ENCODE results near the gene RAD23A. TPM values are rescaled to one million over a fixed set of nuclear protein-coding genes. Genes with fewer than 3 reads are reported as not detected.
"Not testable (repeated sequence)": the region's sequence is repeated elsewhere in the genome, so short reads cannot be mapped to it uniquely, and the experiment has no call there.

The RAD23A gene
- total RNA-seq, 4 donors from 2014 or later = 101 to 128 (median 105) TPM

DNA sequence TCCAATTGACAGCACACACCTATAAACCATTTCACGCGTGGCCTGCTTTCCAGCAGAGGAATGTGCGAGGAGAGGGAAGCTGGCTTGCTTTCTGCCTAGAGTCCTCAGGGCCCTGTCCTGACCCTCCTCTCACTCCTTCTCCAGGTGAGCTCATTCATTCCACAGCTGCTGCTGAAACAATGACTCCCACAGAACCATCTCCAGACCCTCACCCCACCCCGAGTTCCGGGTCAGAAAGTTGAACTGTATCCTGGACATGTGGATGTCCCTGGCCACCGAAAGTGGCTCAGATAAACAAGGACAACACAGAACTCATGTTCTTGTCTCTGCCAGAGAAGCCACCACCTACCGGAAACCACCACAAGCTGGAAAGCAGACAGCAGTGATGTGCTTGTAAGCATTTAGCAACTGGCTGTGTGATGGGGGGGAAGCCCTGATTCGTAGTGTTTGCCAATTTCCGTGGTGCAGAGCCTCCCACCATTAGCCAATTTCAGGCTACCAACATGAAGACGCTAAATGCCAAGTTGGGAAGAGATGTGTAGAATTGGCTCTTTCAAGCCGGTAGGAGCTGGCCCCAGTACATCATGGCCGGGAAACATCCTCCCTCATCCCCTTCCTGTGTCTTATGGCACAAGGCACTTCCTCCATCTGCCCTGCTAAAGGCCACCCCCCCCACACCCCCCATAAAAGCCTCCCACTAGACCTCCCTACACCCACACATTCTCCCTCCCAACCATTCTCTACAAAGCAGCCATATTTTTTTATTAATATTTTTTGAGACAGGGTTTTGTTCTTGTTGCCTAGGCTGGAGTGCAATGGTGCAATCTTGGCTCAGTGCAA lies 31.6 kb upstream of the RAD23A start:
- H3K4me3 ChIP-seq (ENCODE audit: low read depth, poor library complexity, severe bottlenecking) = no peak overlapping the region
- 38 to 41% methylated on average over 12 of the region's 12 CpGs for WGBS, 2 donors
- DNase-seq (ENCODE audit: low spot score in 2 of 2) = peak in 1 of 2 donors; percentile 47
- intact Hi-C loops (cut with DNase I; ENCODE audit: low total_unique reads) = no loop called here
- no peak for TF ChIP-seq POLR2A (IDR thresholded peaks at IDR 0.05)

DNA sequence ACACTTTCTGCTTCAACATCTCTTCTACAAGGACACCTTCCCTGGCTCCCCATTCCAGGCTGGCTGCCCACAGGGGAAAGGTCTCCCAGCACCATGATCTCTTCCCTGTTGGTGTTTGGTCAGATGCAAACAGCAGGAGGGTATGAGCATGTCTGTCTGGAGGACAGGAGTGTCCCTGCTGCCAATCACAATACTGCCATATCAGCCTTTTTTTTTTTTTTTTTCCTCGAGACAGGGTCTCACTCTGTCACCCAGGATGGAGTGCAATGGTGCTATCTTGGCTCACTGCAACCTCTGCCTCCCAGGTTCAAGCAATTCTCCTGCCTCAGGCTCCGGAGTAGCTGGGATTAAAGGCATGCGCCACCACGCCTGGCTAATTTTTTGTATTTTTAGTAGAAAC lies 29.8 kb upstream of the RAD23A start:
- DNase-seq (ENCODE audit: low spot score in 2 of 2); H3K4me3 ChIP-seq (ENCODE audit: low read depth, poor library complexity, severe bottlenecking); intact Hi-C loops (cut with DNase I; ENCODE audit: low total_unique reads): not testable (repeated sequence)
- WGBS, 2 donors = 88 to 93% methylated on average over 4 of the region's 4 CpGs

DNA sequence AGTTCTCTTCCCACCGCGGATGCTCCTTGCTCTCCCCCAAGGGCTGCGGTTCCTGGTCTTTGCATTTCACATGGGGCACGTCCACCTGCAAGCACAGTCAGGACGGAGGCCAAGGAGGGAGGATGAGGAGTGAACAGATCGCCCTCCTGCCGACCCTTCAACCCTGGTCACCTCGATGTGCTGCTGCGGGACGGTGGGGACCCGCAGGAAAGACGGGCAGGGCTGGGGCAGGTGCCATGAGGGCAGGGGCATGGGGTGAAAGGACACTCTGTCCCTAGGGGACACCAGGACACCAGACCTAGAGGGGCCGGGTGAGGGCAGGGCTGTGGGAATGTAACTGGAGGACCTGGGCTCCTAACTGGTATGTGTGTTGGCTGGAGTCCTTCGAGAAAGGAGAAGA lies 27.4 kb upstream of the RAD23A start:
- intact Hi-C loops (cut with DNase I; ENCODE audit: low total_unique reads) = no loop called here
- TF ChIP-seq, protein P1, sequence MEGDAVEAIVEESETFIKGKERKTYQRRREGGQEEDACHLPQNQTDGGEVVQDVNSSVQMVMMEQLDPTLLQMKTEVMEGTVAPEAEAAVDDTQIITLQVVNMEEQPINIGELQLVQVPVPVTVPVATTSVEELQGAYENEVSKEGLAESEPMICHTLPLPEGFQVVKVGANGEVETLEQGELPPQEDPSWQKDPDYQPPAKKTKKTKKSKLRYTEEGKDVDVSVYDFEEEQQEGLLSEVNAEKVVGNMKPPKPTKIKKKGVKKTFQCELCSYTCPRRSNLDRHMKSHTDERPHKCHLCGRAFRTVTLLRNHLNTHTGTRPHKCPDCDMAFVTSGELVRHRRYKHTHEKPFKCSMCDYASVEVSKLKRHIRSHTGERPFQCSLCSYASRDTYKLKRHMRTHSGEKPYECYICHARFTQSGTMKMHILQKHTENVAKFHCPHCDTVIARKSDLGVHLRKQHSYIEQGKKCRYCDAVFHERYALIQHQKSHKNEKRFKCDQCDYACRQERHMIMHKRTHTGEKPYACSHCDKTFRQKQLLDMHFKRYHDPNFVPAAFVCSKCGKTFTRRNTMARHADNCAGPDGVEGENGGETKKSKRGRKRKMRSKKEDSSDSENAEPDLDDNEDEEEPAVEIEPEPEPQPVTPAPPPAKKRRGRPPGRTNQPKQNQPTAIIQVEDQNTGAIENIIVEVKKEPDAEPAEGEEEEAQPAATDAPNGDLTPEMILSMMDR (IDR thresholded peaks at IDR 0.05) = no peak
- no peak for TF ChIP-seq POLR2A (IDR thresholded peaks at IDR 0.05)
- 90 to 92% methylated on average over 14 of the region's 14 CpGs for WGBS, 2 donors
- no peak overlapping the region for H3K4me3 ChIP-seq (ENCODE audit: low read depth, poor library complexity, severe bottlenecking)
- DNase-seq (ENCODE audit: low spot score in 2 of 2) = no peak

DNA sequence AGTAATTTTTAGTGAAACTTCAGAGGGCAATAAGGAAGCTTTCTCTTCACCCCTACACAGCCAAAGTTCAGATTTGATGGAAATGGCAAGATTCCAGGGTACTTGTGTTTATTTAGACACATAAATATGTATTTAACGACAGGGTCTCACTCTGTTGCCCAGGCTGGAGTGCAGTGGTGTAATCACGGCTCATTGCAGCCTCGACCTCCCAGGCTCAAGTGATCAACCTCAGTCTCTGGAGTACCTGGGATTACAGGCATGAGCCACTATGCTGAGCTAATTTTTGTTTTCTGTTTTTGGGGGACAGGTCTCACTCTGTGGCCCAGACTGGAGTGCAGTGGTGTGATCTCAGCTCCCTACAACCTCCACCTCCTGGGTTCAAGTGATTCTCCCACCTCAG lies 24.6 kb upstream of the RAD23A start:
- no peak overlapping the region for H3K4me3 ChIP-seq (ENCODE audit: low read depth, poor library complexity, severe bottlenecking)
- 61 to 69% methylated on average over 3 of the region's 3 CpGs for WGBS, 2 donors
- no peak for TF ChIP-seq POLR2A (IDR thresholded peaks at IDR 0.05)
- TF ChIP-seq, protein P1 (IDR thresholded peaks at IDR 0.05) = no peak
- no peak for DNase-seq (ENCODE audit: low spot score in 2 of 2)
- intact Hi-C loops (cut with DNase I; ENCODE audit: low total_unique reads) = no loop called here

DNA sequence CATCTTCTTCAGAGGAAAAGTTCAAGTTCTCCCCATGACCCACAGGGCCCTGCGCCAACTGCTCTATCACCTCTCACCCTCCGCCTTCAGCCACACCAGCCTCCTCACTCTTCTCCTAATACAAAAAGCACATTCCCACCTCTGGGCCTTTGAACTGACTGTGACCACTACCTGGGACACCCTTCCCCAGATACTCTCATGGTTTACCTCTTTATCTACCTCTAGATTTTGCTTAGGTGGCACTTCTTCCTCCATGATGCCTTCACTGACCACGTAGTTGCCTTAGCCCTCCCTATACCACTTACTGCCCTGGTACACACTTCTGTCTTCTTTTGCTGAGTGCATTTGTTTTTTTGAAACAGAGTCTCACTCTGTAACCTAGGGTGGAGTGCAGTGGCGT lies 22.7 kb upstream of the RAD23A start:
- no peak for TF ChIP-seq POLR2A (IDR thresholded peaks at IDR 0.05)
- TF ChIP-seq, protein P1 (IDR thresholded peaks at IDR 0.05) = no peak
- WGBS, 2 donors = 98% methylated on average over 4 of the region's 4 CpGs
- no peak for DNase-seq (ENCODE audit: low spot score in 2 of 2)
- no peak overlapping the region for H3K4me3 ChIP-seq (ENCODE audit: low read depth, poor library complexity, severe bottlenecking)
- intact Hi-C loops (cut with DNase I; ENCODE audit: low total_unique reads) = no loop called here

DNA sequence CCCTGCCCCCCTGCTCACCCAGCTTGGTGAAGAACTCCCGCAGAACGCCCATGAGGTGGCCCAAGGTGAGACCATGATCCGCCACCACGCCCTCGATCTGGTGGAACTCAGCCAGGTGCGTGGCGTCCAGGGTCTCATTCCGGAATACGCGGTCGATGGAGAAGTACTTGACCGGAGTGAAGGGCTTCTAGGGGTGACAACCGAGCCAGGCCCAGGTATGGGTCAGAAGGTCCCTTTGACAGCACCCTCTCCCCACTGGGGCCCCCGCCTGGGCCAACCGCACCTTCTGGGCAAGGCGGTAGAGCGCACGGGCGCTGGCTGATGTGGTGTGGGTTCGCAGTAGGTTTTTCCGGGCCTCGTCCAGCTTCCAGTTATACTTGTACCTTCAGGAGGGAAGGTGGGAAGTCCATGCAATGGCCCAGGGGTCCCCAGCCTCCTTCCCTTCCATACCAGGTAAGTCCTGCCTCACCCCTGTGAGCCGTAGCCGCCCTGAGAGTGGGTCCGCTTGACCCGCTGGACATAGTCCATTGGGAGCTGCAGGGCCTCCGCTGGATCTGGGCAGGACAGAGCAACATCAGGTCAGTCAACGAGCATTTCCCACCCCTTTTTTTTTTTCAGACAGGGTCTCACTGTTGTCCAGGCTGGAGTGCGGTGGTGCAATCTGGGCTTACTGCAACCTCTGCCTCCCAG lies 20.9 kb upstream of the RAD23A start:
- WGBS, 2 donors = 95 to 96% methylated on average over 29 of the region's 29 CpGs
- TF ChIP-seq POLR2A (IDR thresholded peaks at IDR 0.05) = no peak
- TF ChIP-seq, protein P1 (IDR thresholded peaks at IDR 0.05) = no peak
- DNase-seq (ENCODE audit: low spot score in 2 of 2) = no peak
- intact Hi-C loops (cut with DNase I; ENCODE audit: low total_unique reads) = no loop called here
- H3K4me3 ChIP-seq (ENCODE audit: low read depth, poor library complexity, severe bottlenecking) = no peak overlapping the region
